DND-41 (cell line): ENCODE data around the gene ATR.

Experiments
- ATAC-seq: fragments of 200-7000 bp; cut with Tn5 transposase; 3 replicates; pipeline ENCODE4 v1.9.1; 2021; ENCODE audit warnings: low read depth; ENCODE audit not compliant: insufficient read depth
- DNase-seq: peaks from one replicate; pipeline ENCODE4 v3.0.0-alpha.2; 2020
- H2AFZ ChIP-seq: 2 replicates; pipeline ENCODE4 v1.6.0; 2012; ENCODE audit warnings: low read depth, low read length
- H3K27ac ChIP-seq: 2 replicates; pipeline ENCODE4 v1.5.1; 2012; ENCODE audit warnings: low read length, inconsistent platforms
- H3K27me3 ChIP-seq: fragments of 200-600 bp; sonication (generic); 2 replicates; pipeline ENCODE4 v1.6.0; 2012; ENCODE audit warnings: low read length, mild to moderate bottlenecking, inconsistent platforms; ENCODE audit not compliant: insufficient read depth, poor library complexity
- H3K36me3 ChIP-seq: 2 replicates; pipeline ENCODE4 v1.5.1; 2012; ENCODE audit warnings: low read length, inconsistent platforms; ENCODE audit not compliant: insufficient read depth
- H3K4me1 ChIP-seq: 2 replicates; pipeline ENCODE4 v1.5.1; 2012; ENCODE audit warnings: mild to moderate bottlenecking, low read length; ENCODE audit not compliant: insufficient read depth
- H3K4me2 ChIP-seq: 2 replicates; pipeline ENCODE4 v1.6.0; 2012; ENCODE audit warnings: mild to moderate bottlenecking, moderate library complexity, low read length, inconsistent platforms; ENCODE audit not compliant: insufficient read depth
- H3K4me3 ChIP-seq, 2 experiments: fragments of 200-600 bp in 1 of 2; shearing (Covaris generic) in 1 of 2; 2 replicates each; pipeline ENCODE4 v1.5.1; 2012 to 2016; ENCODE audit warnings: inconsistent platforms in 2 of 2, low read length in 2 of 2, mild to moderate bottlenecking in 2 of 2, low read depth in 1 of 2, moderate library complexity in 1 of 2
- H3K79me2 ChIP-seq: 2 replicates; pipeline ENCODE4 v1.6.0; 2012; ENCODE audit warnings: low read length, inconsistent platforms; ENCODE audit not compliant: insufficient read depth
- H3K9ac ChIP-seq: 2 replicates; pipeline ENCODE4 v1.6.0; 2012; ENCODE audit warnings: low read depth, mild to moderate bottlenecking, inconsistent platforms, low read length, moderate library complexity
- H3K9me3 ChIP-seq: 2 replicates; pipeline ENCODE4 v1.5.1; 2012; ENCODE audit warnings: low read length, moderate library complexity, mild to moderate bottlenecking, inconsistent platforms; ENCODE audit not compliant: insufficient read depth, severe bottlenecking
- H4K20me1 ChIP-seq: 2 replicates; pipeline ENCODE4 v1.6.0; 2012; ENCODE audit warnings: low read length; ENCODE audit not compliant: insufficient read depth
- CTCF ChIP-seq: IDR thresholded peaks from 2 replicates; pipeline ENCODE4 v1.5.1; 2012; ENCODE audit warnings: borderline replicate concordance, low read length, moderate library complexity, mild to moderate bottlenecking; ENCODE audit not compliant: poor library complexity, severe bottlenecking; ENCODE audit errors: extremely low read depth
- EZH2 ChIP-seq: IDR thresholded peaks from 3 replicates; pipeline ENCODE4 v1.6.1; 2012; ENCODE audit warnings: borderline replicate concordance, low read depth, mild to moderate bottlenecking, moderate library complexity, low read length, inconsistent platforms; ENCODE audit not compliant: severe bottlenecking

Gene ATR

GRCh38 chr3:142624341-142625152, 46.0 kb upstream of the ATR start:
- H3K79me2 ChIP-seq, result no peaks in the 10 kb centered on the region; the same call in 1 of the 2 replicates
- TF ChIP-seq EZH2 (no peak), CTCF (no peak)
- no peaks in the 10 kb centered on the region for H4K20me1 ChIP-seq
- no peaks in the 10 kb centered on the region for H3K9me3 ChIP-seq
- ATAC-seq, result no peak
- no peak overlapping the region for H3K9ac ChIP-seq
- no peak overlapping the region for H3K4me3 ChIP-seq
- no peaks in the 10 kb centered on the region for H3K36me3 ChIP-seq
- H3K4me2 ChIP-seq, result no peak overlapping the region
- H3K4me1 ChIP-seq, result no peaks in the 10 kb centered on the region
- H3K27ac ChIP-seq, result no peak overlapping the region
- H3K27me3 ChIP-seq, result no peaks in the 10 kb centered on the region
- H2AFZ ChIP-seq, result no peak overlapping the region
- no peak for DNase-seq

- Histone ChIP-seq H3K79me2 (no peaks in the 10 kb centered on the region; the same call in 1 of the 2 replicates), H3K4me3 (no peak overlapping the region), H3K4me1 (no peaks in the 10 kb centered on the region), H3K9ac (no peak overlapping the region), H3K27ac (no peak overlapping the region), H3K36me3 (no peaks in the 10 kb centered on the region), H2AFZ (no peak overlapping the region), H3K27me3 (no peaks in the 10 kb centered on the region), H4K20me1 (no peaks in the 10 kb centered on the region), H3K9me3 (no peaks in the 10 kb centered on the region), H3K4me2 (no peak overlapping the region)
- ATAC-seq, result no peak
- TF ChIP-seq EZH2 (no peak), CTCF (no peak)
- no peak for DNase-seq
Observed at GRCh38 chr3:142623194-142623593, 44.7 kb upstream of the ATR start.

DNA sequence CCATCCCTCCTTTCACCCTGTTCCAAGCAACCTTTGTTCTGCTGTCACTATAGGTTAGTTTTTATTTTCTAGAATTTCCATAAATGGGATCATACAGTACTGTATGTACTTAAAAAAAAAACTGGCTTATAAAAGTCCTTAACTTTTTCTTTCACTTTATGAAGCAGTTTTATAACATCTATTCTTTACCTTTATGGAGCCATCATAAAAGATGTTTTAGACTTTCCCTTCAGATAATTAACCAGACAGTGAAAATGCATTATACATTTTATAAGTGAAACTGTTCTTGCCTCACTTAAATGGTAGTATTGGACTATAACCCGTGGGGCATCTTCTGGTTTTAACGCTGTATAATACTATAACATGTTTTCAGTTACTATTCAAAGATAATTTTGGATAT, 43.9 kb upstream of the ATR start:
- DNase-seq, result no peak
- H3K4me1 ChIP-seq, result no peaks in the 10 kb centered on the region
- H3K79me2 ChIP-seq, result no peaks in the 10 kb centered on the region; the same call in 1 of the 2 replicates
- ATAC-seq, result no peak
- no peak overlapping the region for H3K27ac ChIP-seq
- H3K27me3 ChIP-seq, result no peaks in the 10 kb centered on the region
- no peaks in the 10 kb centered on the region for H3K36me3 ChIP-seq
- no peak overlapping the region for H3K4me2 ChIP-seq
- no peaks in the 10 kb centered on the region for H3K9me3 ChIP-seq
- no peak overlapping the region for H3K4me3 ChIP-seq
- TF ChIP-seq CTCF, result no peak
- no peak for TF ChIP-seq EZH2
- H2AFZ ChIP-seq, result no peak overlapping the region
- no peak overlapping the region for H3K9ac ChIP-seq
- no peaks in the 10 kb centered on the region for H4K20me1 ChIP-seq
